Measurements from ENCODE around the gene NKX3-2. TPM values are rescaled to one million over a fixed set of nuclear protein-coding genes. Genes with fewer than 3 reads are reported as not detected.

Gene NKX3-2
- total and polyA plus RNA-seq, 10 of the 15 experiments (the other 5 are each of a cell fraction or from before 2014, with no cell fraction given): not detected

DNA sequence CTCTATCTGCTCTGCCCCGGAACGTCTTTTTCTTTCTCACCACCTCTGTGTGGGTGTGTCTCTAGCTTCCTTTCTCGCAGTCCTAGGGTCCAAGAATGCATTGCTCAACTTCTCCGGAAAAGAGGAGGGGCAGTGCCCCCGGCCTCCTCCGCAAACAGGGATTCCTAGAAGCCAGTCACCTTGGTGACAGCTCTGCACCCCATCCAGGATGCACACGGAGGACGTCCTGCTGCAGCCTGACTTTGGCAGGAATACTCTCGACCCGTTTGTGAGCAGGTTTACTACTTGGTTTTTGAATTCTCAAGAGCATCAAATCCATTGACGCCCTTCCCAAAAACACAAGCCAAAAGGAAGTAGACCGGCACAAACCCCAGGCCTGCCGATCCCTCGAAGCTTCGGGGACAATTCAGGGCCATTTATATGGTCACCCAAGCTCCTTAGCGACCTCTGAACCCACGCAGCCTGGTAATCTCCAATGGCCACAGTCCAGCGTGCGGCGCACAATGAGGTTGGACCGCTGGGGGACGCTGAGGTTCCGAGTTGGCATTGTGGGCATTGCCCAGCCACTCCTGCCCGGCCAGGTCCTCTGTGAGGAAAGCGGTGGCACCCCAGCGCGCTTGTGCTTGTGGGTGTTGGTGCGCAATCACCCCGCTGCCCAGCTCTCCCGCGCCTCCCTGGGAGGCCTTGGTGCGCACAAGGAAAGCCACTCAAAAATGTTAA lies 9.8 kb downstream of the NKX3-2 start (continued):
- TF ChIP-seq, protein P1, sequence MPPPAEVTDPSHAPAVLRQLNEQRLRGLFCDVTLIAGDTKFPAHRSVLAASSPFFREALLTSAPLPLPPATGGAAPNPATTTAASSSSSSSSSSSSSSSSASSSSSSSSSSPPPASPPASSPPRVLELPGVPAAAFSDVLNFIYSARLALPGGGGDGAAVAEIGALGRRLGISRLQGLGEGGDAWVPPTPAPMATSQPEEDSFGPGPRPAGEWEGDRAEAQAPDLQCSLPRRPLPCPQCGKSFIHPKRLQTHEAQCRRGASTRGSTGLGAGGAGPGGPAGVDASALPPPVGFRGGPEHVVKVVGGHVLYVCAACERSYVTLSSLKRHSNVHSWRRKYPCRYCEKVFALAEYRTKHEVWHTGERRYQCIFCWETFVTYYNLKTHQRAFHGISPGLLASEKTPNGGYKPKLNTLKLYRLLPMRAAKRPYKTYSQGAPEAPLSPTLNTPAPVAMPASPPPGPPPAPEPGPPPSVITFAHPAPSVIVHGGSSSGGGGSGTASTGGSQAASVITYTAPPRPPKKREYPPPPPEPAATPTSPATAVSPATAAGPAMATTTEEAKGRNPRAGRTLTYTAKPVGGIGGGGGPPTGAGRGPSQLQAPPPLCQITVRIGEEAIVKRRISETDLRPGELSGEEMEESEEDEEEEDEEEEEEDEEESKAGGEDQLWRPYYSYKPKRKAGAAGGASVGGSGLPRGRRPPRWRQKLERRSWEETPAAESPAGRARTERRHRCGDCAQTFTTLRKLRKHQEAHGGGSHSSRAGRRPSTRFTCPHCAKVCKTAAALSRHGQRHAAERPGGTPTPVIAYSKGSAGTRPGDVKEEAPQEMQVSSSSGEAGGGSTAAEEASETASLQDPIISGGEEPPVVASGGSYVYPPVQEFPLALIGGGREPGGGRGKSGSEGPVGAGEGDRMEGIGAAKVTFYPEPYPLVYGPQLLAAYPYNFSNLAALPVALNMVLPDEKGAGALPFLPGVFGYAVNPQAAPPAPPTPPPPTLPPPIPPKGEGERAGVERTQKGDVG (CRISPR knock-in tag; IDR thresholded peaks at IDR 0.05): no peak
- TF ChIP-seq TCF12 (IDR thresholded peaks at IDR 0.05; ENCODE audit: low read depth, low read length): no peak
- TF ChIP-seq IKZF2 (IDR thresholded peaks at IDR 0.05): no peak
- no peak for TF ChIP-seq EZH2 (IDR thresholded peaks at IDR 0.05; ENCODE audit: borderline replicate concordance, control insufficient read depth, low read depth, low read length)
- no peak for TF ChIP-seq TCF3 (IDR thresholded peaks at IDR 0.05; ENCODE audit: borderline replicate concordance, insufficient read depth, low read depth, low read length)
- TF ChIP-seq, protein P2, sequence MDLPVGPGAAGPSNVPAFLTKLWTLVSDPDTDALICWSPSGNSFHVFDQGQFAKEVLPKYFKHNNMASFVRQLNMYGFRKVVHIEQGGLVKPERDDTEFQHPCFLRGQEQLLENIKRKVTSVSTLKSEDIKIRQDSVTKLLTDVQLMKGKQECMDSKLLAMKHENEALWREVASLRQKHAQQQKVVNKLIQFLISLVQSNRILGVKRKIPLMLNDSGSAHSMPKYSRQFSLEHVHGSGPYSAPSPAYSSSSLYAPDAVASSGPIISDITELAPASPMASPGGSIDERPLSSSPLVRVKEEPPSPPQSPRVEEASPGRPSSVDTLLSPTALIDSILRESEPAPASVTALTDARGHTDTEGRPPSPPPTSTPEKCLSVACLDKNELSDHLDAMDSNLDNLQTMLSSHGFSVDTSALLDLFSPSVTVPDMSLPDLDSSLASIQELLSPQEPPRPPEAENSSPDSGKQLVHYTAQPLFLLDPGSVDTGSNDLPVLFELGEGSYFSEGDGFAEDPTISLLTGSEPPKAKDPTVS (IDR thresholded peaks at IDR 0.05; ENCODE audit: low read depth, low read length): no peak
- TF ChIP-seq NFIC (IDR thresholded peaks at IDR 0.05; ENCODE audit: low read depth, low read length): no peak
- no peak for TF ChIP-seq GATAD2B (conservative IDR thresholded peaks at IDR 0.05; ENCODE audit: low read depth)
- no peak for TF ChIP-seq KDM1A (IDR thresholded peaks at IDR 0.05; ENCODE audit: borderline replicate concordance)
